ENCODE measurements around the gene COLEC11. TPM values are rescaled to one million over a fixed set of nuclear protein-coding genes. Genes with fewer than 3 reads are reported as not detected.

Gene COLEC11
- total and polyA plus RNA-seq, 9 of the 15 experiments (the other 6 are each of a cell fraction or from before 2014, with no cell fraction given), result 0.32 to 4.3 (median 1.8) TPM

DNA sequence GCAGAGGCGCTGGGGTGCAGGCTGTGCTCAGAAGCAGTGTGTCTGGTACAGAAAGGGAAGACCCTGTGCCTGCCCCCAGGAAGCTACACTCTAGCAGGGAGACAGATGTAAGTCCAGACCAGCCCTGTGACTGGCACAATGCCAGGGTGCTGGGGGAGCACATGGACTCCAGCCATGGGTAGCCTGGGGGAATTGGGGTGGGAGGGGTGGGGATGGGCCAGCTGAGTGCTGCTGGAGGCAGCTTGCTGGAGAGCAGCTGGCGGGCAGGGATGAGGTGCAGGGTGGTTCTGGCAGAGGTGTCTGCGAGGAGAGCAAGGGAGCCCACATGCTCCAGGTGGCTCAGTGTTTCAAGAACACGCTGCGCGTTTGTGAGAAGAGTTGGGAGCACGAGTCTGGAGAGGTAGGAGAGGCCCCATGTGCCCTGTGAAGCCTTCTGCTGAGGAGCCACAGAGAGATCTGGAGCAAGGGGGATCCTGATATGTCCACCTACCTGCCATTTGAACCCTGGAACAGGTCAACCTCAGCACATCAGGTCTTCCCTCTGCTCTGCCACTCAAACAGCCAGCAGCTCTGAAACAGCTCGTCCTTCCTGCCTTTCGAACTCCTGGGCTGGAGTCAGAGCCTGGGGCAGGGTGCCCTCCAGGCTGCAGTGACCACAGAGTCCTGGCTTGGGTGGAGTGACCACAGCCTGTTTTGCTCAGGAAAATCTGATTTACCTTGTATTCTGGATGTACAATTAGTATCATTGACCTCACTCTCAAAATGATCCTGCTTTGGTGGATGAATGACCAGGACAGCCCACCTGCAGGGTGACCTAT is 78.2 kb downstream of the COLEC11 start:
- FAIRE-seq (no peak), ATAC-seq (no peak), DNase-seq (ENCODE audit: extremely low read depth in 1 of 4, low spot score in 3 of 4) (no peak)
- no TSS peak for BruUV-seq (replicated peaks)
- WGBS (ENCODE audit: insufficient coverage, low coverage, missing lambda C conversion rate), result 0% methylated on average over 7 of the region's 9 CpGs
- no peaks in the 10 kb centered on the region for H3K9me3 ChIP-seq (replicated peaks; ENCODE audit: control insufficient read depth, insufficient read depth, low read depth, low read length)
- peaks cover 26 to 60% of the 10 kb centered on the region in 2 experiments; a peak in 4 of 5 replicates for H3K27me3 ChIP-seq (ENCODE audit: control insufficient read depth in 2 of 2, insufficient read depth in 2 of 2, low read length in 2 of 2)
- TF ChIP-seq DDX20 (tag; IDR thresholded peaks at IDR 0.05; ENCODE audit: low read depth) (no peak), NFIC (IDR thresholded peaks at IDR 0.05) (peak; percentile 41; the same call in 1 of the 2 replicates)
- H3K9me1 ChIP-seq (ENCODE audit: control insufficient read depth, insufficient read depth, low read length), result no peaks in the 10 kb centered on the region
- H3K9ac ChIP-seq (ENCODE audit: insufficient read depth in 1 of 2, low read depth in 2 of 2, low read length in 2 of 2), result no peak overlapping the region
- H2AFZ ChIP-seq (ENCODE audit: low read depth, low read length), result no peak overlapping the region
- H4K20me1 ChIP-seq (replicated peaks; ENCODE audit: control insufficient read depth, insufficient read depth, low read length), result no peaks in the 10 kb centered on the region
- POLR2A ChIA-PET, result no interaction called here
- no peak overlapping the region for H3K4me3 ChIP-seq
- H3K79me2 ChIP-seq (ENCODE audit: control insufficient read depth, insufficient read depth, low read length), result no peaks in the 10 kb centered on the region
- H3K27ac ChIP-seq (ENCODE audit: extremely low read depth, low read depth, low read length), result no peak overlapping the region
- CTCF ChIA-PET (ENCODE audit: low intra/inter-chr PET ratio), result no interaction called here
- intact Hi-C loops (cut with micrococcal nuclease) (no loop called here), in situ Hi-C loops (cut with MboI) (loop anchor here (25.0 kb wide), 1 partner anchor 1561 kb away; no protein-coding TSS in a partner anchor)
- H3K36me3 ChIP-seq (ENCODE audit: control insufficient read depth, insufficient read depth, low read length), result no peaks in the 10 kb centered on the region
- no peak overlapping the region for H3K4me2 ChIP-seq (ENCODE audit: insufficient read depth, low read length)
- no peaks in the 10 kb centered on the region for H3K4me1 ChIP-seq (replicated peaks in 1 of 2; ENCODE audit: control insufficient read depth in 2 of 2, insufficient read depth in 2 of 2, low read length in 2 of 2)

DNA sequence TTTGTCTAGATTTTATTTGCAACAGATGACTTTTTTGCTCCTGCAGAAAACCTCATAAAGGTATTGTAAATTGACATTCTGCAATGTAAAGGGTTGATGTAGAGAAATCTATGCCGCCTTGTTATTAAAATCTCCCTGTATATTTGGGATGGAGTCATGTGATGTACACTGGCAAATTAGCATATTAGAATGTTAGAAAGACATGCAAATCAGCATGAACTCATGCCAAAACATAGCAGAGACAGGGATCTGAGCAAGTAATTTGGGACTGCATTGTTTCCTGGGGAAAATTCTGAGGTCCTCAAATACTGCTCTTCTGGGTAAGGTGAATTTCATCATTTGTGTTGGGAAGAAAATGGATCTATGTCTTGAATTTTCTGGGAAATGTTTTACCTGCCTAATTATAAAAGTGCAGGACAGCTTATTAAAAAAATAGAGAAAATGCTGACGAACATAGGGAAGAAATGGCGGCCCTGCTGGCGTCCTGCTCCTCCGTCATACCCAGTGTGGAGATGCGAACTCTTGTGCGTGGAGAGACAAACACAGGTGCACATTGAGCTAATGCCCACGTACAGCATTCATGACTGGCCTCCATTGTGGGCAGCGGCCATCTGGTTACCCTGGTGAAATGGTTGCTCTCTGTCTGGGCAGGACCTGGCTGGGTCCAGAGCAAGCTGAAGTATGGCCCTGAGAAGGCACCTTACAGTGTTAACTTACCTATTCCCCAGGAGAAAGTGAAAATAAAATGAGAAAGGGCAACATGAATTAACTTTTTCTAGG is 79.3 kb downstream of the COLEC11 start:
- Histone ChIP-seq H3K9me3 (replicated peaks; ENCODE audit: control insufficient read depth, insufficient read depth, low read depth, low read length) (no peaks in the 10 kb centered on the region), H3K27me3 (ENCODE audit: control insufficient read depth in 2 of 2, insufficient read depth in 2 of 2, low read length in 2 of 2) (peaks cover 26 to 62% of the 10 kb centered on the region in 2 experiments; a peak in 4 of 5 replicates), H3K79me2 (ENCODE audit: control insufficient read depth, insufficient read depth, low read length) (no peaks in the 10 kb centered on the region), H3K4me2 (ENCODE audit: insufficient read depth, low read length) (no peak overlapping the region), H3K27ac (ENCODE audit: extremely low read depth, low read depth, low read length) (no peak overlapping the region), H3K4me3 (no peak overlapping the region), H3K9me1 (ENCODE audit: control insufficient read depth, insufficient read depth, low read length) (no peaks in the 10 kb centered on the region), H3K36me3 (ENCODE audit: control insufficient read depth, insufficient read depth, low read length) (no peaks in the 10 kb centered on the region), H2AFZ (ENCODE audit: low read depth, low read length) (no peak overlapping the region), H3K4me1 (replicated peaks in 1 of 2; ENCODE audit: control insufficient read depth in 2 of 2, insufficient read depth in 2 of 2, low read length in 2 of 2) (no peaks in the 10 kb centered on the region), H4K20me1 (replicated peaks; ENCODE audit: control insufficient read depth, insufficient read depth, low read length) (no peaks in the 10 kb centered on the region), H3K9ac (ENCODE audit: insufficient read depth in 1 of 2, low read depth in 2 of 2, low read length in 2 of 2) (no peak overlapping the region)
- POLR2A ChIA-PET, result no interaction called here
- WGBS (ENCODE audit: insufficient coverage, low coverage, missing lambda C conversion rate), result 0% methylated on average over 9 of the region's 9 CpGs
- no TSS peak for BruUV-seq (replicated peaks)
- in situ Hi-C loops (cut with MboI) (loop anchor here (25.0 kb wide), 1 partner anchor 1562 kb away; no protein-coding TSS in a partner anchor), intact Hi-C loops (cut with micrococcal nuclease) (no loop called here)
- FAIRE-seq (no peak), ATAC-seq (no peak), DNase-seq (ENCODE audit: extremely low read depth in 1 of 4, low spot score in 3 of 4) (no peak)
- TF ChIP-seq, protein P1, sequence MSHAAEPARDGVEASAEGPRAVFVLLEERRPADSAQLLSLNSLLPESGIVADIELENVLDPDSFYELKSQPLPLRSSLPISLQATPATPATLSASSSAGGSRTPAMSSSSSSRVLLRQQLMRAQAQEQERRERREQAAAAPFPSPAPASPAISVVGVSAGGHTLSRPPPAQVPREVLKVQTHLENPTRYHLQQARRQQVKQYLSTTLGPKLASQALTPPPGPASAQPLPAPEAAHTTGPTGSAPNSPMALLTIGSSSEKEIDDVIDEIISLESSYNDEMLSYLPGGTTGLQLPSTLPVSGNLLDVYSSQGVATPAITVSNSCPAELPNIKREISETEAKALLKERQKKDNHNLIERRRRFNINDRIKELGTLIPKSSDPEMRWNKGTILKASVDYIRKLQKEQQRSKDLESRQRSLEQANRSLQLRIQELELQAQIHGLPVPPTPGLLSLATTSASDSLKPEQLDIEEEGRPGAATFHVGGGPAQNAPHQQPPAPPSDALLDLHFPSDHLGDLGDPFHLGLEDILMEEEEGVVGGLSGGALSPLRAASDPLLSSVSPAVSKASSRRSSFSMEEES (CRISPR knock-in tag; IDR thresholded peaks at IDR 0.05), result peak; percentile 26; the same call in 1 of the 2 replicates
- TF ChIP-seq, protein P2, sequence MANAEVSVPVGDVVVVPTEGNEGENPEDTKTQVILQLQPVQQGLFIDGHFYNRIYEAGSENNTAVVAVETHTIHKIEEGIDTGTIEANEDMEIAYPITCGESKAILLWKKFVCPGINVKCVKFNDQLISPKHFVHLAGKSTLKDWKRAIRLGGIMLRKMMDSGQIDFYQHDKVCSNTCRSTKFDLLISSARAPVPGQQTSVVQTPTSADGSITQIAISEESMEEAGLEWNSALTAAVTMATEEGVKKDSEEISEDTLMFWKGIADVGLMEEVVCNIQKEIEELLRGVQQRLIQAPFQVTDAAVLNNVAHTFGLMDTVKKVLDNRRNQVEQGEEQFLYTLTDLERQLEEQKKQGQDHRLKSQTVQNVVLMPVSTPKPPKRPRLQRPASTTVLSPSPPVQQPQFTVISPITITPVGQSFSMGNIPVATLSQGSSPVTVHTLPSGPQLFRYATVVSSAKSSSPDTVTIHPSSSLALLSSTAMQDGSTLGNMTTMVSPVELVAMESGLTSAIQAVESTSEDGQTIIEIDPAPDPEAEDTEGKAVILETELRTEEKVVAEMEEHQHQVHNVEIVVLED (CRISPR knock-in tag; IDR thresholded peaks at IDR 0.05), result no peak
- CTCF ChIA-PET (ENCODE audit: low intra/inter-chr PET ratio), result no interaction called here
